SK-N-SH (cell line): ENCODE measurements around the gene TMEM60. TPM values are rescaled to one million over a fixed set of nuclear protein-coding genes. Genes with fewer than 3 reads are reported as not detected.

ENCODE experiments used
- CTCF ChIA-PET: fragments of 300-600, 350-600 bp; formaldehyde crosslinking; extraction: SDS; loops from one replicate; lab custom pipeline; 2021; lab: Yijun Ruan, JAX
- POLR2A ChIA-PET: fragments of 350-600 bp; sonication (Branson Sonifier 250); formaldehyde crosslinking; extraction: SDS; loops from one replicate; lab custom pipeline; 2020; ENCODE audit warnings: antibody characterized with exemption, inconsistent platforms; lab: Yijun Ruan, JAX
- DNase-seq: peaks from one replicate; pipeline ENCODE4 v3.0.0; 2012
- H2AFZ ChIP-seq: fragments of 200-600 bp; sonication (generic); 2 replicates; pipeline ENCODE4 v1.8.1; 2016; ENCODE audit warnings: antibody characterized with exemption, mild to moderate bottlenecking, low read depth
- H3F3A ChIP-seq: fragments of 200-600 bp; sonication (generic); replicated peaks from 2 replicates; pipeline ENCODE3; 2016; ENCODE audit warnings: antibody characterized with exemption, mild to moderate bottlenecking; ENCODE audit not compliant: insufficient read depth
- H3K27ac ChIP-seq, 2 experiments: fragments of 200-500 bp in 1 of 2; fragments of 200-600 bp in 1 of 2; sonication (Bioruptor generic) in 1 of 2; sonication (generic), shearing (Covaris generic) in 1 of 2; 2 replicates each; pipeline versions ENCODE4 v1.5.1 to v1.6.1; 2014 to 2016; ENCODE audit warnings: low read depth in 2 of 2, inconsistent platforms in 1 of 2, low read length in 1 of 2, mild to moderate bottlenecking in 1 of 2, mixed read lengths in 1 of 2
- H3K27me3 ChIP-seq: fragments of 200-600 bp; sonication (generic), shearing (Covaris generic); 2 replicates; pipeline ENCODE4 v1.6.1; 2016; ENCODE audit warnings: mixed run types; ENCODE audit not compliant: insufficient read depth
- H3K36me3 ChIP-seq, 2 experiments: fragments of 200-500 bp in 1 of 2; fragments of 200-600 bp in 1 of 2; sonication (Bioruptor generic) in 1 of 2; sonication (generic) in 1 of 2; replicated peaks in 1 of 2; 2 replicates each; pipeline versions ENCODE3 to v1.5.1; 2014 to 2016; ENCODE audit warnings: low read length in 1 of 2, mild to moderate bottlenecking in 1 of 2; ENCODE audit not compliant: insufficient read depth in 2 of 2, control insufficient read depth in 1 of 2
- H3K4me1 ChIP-seq, 2 experiments: fragments of 200-500 bp in 1 of 2; fragments of 200-600 bp in 1 of 2; sonication (Bioruptor generic) in 1 of 2; sonication (generic), shearing (Covaris generic) in 1 of 2; 2 replicates each; pipeline versions ENCODE4 v1.5.1 to v1.6.1; 2014 to 2016; ENCODE audit warnings: low read depth in 1 of 2, low read length in 1 of 2, mixed run types in 1 of 2; ENCODE audit not compliant: insufficient read depth in 2 of 2, control insufficient read depth in 1 of 2
- H3K4me2 ChIP-seq: fragments of 200-600 bp; sonication (generic), shearing (Covaris generic); 2 replicates; pipeline ENCODE4 v1.6.1; 2017; ENCODE audit warnings: mixed run types
- H3K4me3 ChIP-seq, 2 experiments: fragments of 200-500 bp in 1 of 2; fragments of 200-600 bp in 1 of 2; sonication (Bioruptor generic) in 1 of 2; sonication (generic), shearing (Covaris generic) in 1 of 2; 2 replicates each; pipeline versions ENCODE4 v1.5.1 to v1.8.1; 2014 to 2016; ENCODE audit warnings: low read depth in 2 of 2, inconsistent platforms in 1 of 2, low read length in 1 of 2, mild to moderate bottlenecking in 1 of 2, mixed read lengths in 1 of 2, moderate library complexity in 1 of 2
- H3K79me2 ChIP-seq: fragments of 200-600 bp; sonication (generic); 2 replicates; pipeline ENCODE4 v1.8.1; 2017; ENCODE audit warnings: mild to moderate bottlenecking; ENCODE audit not compliant: insufficient read depth
- H3K9ac ChIP-seq: fragments of 200-600 bp; sonication (generic); 2 replicates; pipeline ENCODE4 v1.6.1; 2017; ENCODE audit warnings: mixed run types
- H3K9me2 ChIP-seq: fragments of 200-600 bp; sonication (generic); 2 replicates; pipeline ENCODE4 v1.6.1; 2017; ENCODE audit warnings: mixed run types
- H3K9me3 ChIP-seq: fragments of 200-600 bp; sonication (generic); 2 replicates; pipeline ENCODE4 v1.6.1; 2017; ENCODE audit warnings: mixed run types, mild to moderate bottlenecking, moderate library complexity
- H4K20me1 ChIP-seq: fragments of 200-600 bp; sonication (generic); 2 replicates; pipeline ENCODE4 v1.6.1; 2017; ENCODE audit warnings: mild to moderate bottlenecking, mixed run types; ENCODE audit not compliant: insufficient read depth
- ELF1 ChIP-seq: IDR thresholded peaks from 2 replicates; pipeline ENCODE4 v1.4.0; 2012
- EP300 ChIP-seq, 2 experiments: IDR thresholded peaks; 2 replicates each; pipeline versions ENCODE4 v1.4.0 to v1.6.1; 2012; ENCODE audit warnings: borderline replicate concordance in 1 of 2, low read depth in 1 of 2, low read length in 1 of 2
- FOSL2 ChIP-seq: IDR thresholded peaks from 2 replicates; pipeline ENCODE4 v1.4.0; 2012; ENCODE audit warnings: low read depth, mild to moderate bottlenecking, moderate library complexity, borderline replicate concordance
- FOXM1 ChIP-seq: IDR thresholded peaks from 2 replicates; pipeline ENCODE4 v1.4.0; 2012; ENCODE audit warnings: low read depth, mild to moderate bottlenecking
- GABPA ChIP-seq: IDR thresholded peaks from 2 replicates; pipeline ENCODE4 v1.4.0; 2012; ENCODE audit warnings: low read depth, mild to moderate bottlenecking
- GATA2 ChIP-seq: sonication (generic); formaldehyde crosslinking; IDR thresholded peaks from 2 replicates; pipeline ENCODE4 v1.5.0; 2020; ENCODE audit warnings: mild to moderate bottlenecking, missing genetic modification reagents
- JUND ChIP-seq: IDR thresholded peaks from 2 replicates; pipeline ENCODE4 v1.4.0; 2012
- MAX ChIP-seq: IDR thresholded peaks from 2 replicates; pipeline ENCODE4 v1.4.0; 2012; ENCODE audit warnings: low read depth
- MEF2A ChIP-seq: IDR thresholded peaks from 2 replicates; pipeline ENCODE4 v1.4.0; 2012; ENCODE audit warnings: low read depth, borderline replicate concordance
- NRF1 ChIP-seq: IDR thresholded peaks from 2 replicates; pipeline ENCODE4 v1.6.1; 2012; ENCODE audit warnings: low read depth, mild to moderate bottlenecking, low read length
- POLR2AphosphoS5 ChIP-seq: IDR thresholded peaks from 2 replicates; pipeline ENCODE4 v1.6.1; 2012; ENCODE audit warnings: low read depth, low read length
- RAD21 ChIP-seq: IDR thresholded peaks from 2 replicates; pipeline ENCODE4 v1.6.1; 2012; ENCODE audit warnings: mild to moderate bottlenecking, low read length
- RCOR1 ChIP-seq: fragments of 150-350 bp; IDR thresholded peaks from 2 replicates; pipeline ENCODE4 v1.6.1; 2017; ENCODE audit warnings: antibody characterized with exemption, low read length
- RXRA ChIP-seq: IDR thresholded peaks from 2 replicates; pipeline ENCODE4 v1.4.0; 2012; ENCODE audit warnings: low read depth, mild to moderate bottlenecking, borderline replicate concordance
- SIN3A ChIP-seq: IDR thresholded peaks from 2 replicates; pipeline ENCODE4 v1.6.1; 2012; ENCODE audit warnings: low read depth, mild to moderate bottlenecking, low read length, moderate library complexity, borderline replicate concordance
- TAF1 ChIP-seq: IDR thresholded peaks from 2 replicates; pipeline ENCODE4 v1.6.1; 2012; ENCODE audit warnings: low read depth, mild to moderate bottlenecking, low read length, moderate library complexity, borderline replicate concordance
- TCF12 ChIP-seq: IDR thresholded peaks from 2 replicates; pipeline ENCODE4 v1.4.0; 2012
- USF2 ChIP-seq: fragments of 150-350 bp; IDR thresholded peaks from 2 replicates; pipeline ENCODE4 v1.6.1; 2017; ENCODE audit warnings: antibody characterized with exemption, low read length, low read depth, borderline replicate concordance
- WGBS: methylation state at CpG from one replicate; pipeline ENCODE4 v1.1.6; 2017; ENCODE audit warnings: low lambda C conversion rate; 5-methylcytosine and 5-hydroxymethylcytosine counted together
- polyA plus RNA-seq, 3 experiments: library from polyadenylated mRNA; depleted of rRNA; stranded (reverse); fragments of >200 nt; gene quantifications; 2 replicates each; pipeline ENCODE4 v1.2.3, GENCODE V29; 2012
- TF ChIP-seq, protein P1 (sequence below): fragments of 150-350 bp; IDR thresholded peaks from 2 replicates; pipeline ENCODE4 v1.6.1; 2016; ENCODE audit warnings: mild to moderate bottlenecking, low read depth, low read length
- TF ChIP-seq, protein P2 (sequence below): IDR thresholded peaks from 2 replicates; pipeline ENCODE4 v1.4.0; 2012; ENCODE audit warnings: low read depth, borderline replicate concordance
- TF ChIP-seq, protein P3 (sequence below): IDR thresholded peaks from 2 replicates; pipeline ENCODE4 v1.6.1; 2012; ENCODE audit warnings: mild to moderate bottlenecking, low read depth, low read length, moderate library complexity

TMEM60 gene
- polyA plus RNA-seq, 1 of the 3 experiments (the other 2 are of a cell fraction) = 24.8 TPM

DNA sequence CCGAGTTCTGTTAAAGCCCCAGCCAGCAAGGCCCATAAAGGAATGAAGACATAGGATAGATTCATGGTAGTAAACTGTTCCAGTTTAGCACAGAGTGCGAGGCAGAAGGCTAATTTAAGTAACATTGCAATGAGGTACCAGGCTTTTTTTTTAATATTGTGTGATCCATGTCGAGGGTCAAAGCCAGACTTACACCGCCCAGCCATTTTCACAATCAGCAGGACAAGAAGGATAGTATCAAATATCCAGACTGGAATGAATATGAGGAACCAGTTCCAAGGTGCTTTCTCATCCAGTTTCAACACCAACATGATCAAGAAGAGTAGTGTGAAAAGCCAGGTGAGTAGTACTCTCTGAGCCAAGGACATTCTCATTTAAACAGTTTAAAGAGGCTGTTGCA is 4.2 kb downstream of the TMEM60 start:
- CTCF ChIA-PET = interaction anchor here (1.1 kb wide), 1 partner anchor 136 kb away, joined by 3 read pairs; no protein-coding TSS in a partner anchor

DNA sequence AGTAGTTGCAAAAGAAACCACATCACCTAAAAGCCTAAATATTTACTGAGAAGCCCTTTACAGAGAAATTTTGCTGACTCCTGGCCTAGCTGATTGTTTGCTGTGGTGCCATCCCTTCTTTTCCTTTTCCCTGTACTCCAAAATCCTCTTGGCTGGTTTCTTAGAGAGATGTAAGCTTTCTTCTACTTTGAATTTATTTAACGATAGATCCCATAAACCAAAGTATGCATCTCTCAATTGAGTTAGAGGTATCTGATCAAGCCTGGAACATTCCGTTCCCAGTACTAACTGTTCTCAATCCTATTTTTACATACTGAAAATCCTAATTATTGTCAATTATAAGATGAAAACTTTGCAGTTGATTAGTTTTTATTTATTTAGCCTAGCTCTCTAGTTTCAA is 6.3 kb downstream of the TMEM60 start:
- CTCF ChIA-PET = interaction anchor here (0.6 to 1.0 kb wide), 2 partner anchors 140 to 144 kb away, joined by 3 read pairs; no protein-coding TSS in a partner anchor
- peaks cover 17% of the 10 kb centered on the region for H3F3A ChIP-seq

More for the DNA sequence above, 4.2 kb downstream of the TMEM60 start:
- peaks cover 12 to 26% of the 10 kb centered on the region in 2 experiments for H3K36me3 ChIP-seq
- 94% methylated on average over 4 of the region's 4 CpGs for WGBS
- H3K4me3 ChIP-seq = no peak overlapping the region
- H3K9me2 ChIP-seq = no peaks in the 10 kb centered on the region
- no peaks in the 10 kb centered on the region for H3K27me3 ChIP-seq
- H3K9ac ChIP-seq = no peak overlapping the region
- no peaks in the 10 kb centered on the region for H3K9me3 ChIP-seq
- peaks cover 55% of the 10 kb centered on the region for H3K79me2 ChIP-seq
- H3K4me2 ChIP-seq = no peak overlapping the region
- H3K27ac ChIP-seq = no peak overlapping the region
- H4K20me1 ChIP-seq = 0 out of 2 replicates have a peak, but pooled peaks cover 4% of the 10 kb centered on the region
- peaks cover 0 to 9% of the 10 kb centered on the region in 2 experiments; a peak in 2 of 4 replicates for H3K4me1 ChIP-seq
- TF ChIP-seq ELF1 = no peak
- TF ChIP-seq TAF1 = no peak
- no peak for TF ChIP-seq JUND
- TF ChIP-seq FOXM1 = no peak
- no peak for TF ChIP-seq MAX
- TF ChIP-seq RXRA = no peak
- TF ChIP-seq SIN3A = no peak
- TF ChIP-seq, protein P1, sequence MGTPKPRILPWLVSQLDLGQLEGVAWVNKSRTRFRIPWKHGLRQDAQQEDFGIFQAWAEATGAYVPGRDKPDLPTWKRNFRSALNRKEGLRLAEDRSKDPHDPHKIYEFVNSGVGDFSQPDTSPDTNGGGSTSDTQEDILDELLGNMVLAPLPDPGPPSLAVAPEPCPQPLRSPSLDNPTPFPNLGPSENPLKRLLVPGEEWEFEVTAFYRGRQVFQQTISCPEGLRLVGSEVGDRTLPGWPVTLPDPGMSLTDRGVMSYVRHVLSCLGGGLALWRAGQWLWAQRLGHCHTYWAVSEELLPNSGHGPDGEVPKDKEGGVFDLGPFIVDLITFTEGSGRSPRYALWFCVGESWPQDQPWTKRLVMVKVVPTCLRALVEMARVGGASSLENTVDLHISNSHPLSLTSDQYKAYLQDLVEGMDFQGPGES = no peak
- no peak for TF ChIP-seq POLR2AphosphoS5
- TF ChIP-seq MEF2A = no peak
- no peak for TF ChIP-seq RAD21
- TF ChIP-seq USF2 = no peak
- no peak for TF ChIP-seq GABPA
- no peak for TF ChIP-seq GATA2
- TF ChIP-seq, protein P2, sequence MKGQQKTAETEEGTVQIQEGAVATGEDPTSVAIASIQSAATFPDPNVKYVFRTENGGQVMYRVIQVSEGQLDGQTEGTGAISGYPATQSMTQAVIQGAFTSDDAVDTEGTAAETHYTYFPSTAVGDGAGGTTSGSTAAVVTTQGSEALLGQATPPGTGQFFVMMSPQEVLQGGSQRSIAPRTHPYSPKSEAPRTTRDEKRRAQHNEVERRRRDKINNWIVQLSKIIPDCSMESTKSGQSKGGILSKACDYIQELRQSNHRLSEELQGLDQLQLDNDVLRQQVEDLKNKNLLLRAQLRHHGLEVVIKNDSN = no peak
- TF ChIP-seq RCOR1 = no peak
- TF ChIP-seq TCF12 = no peak
- no peak for TF ChIP-seq NRF1
- no peak for TF ChIP-seq FOSL2
- TF ChIP-seq EP300 (IDR thresholded peaks at IDR 0.05; ENCODE audit: borderline replicate concordance in 1 of 2, low read depth in 1 of 2, low read length in 1 of 2) = no peak
- POLR2A ChIA-PET = no interaction called here
- no peak overlapping the region for H2AFZ ChIP-seq
- peaks cover 11% of the 10 kb centered on the region for H3F3A ChIP-seq
- DNase-seq = no peak

More for the DNA sequence above, 6.3 kb downstream of the TMEM60 start:
- Histone ChIP-seq H4K20me1 (0 out of 2 replicates have a peak, but pooled peaks cover 4% of the 10 kb centered on the region), H3K27me3 (no peaks in the 10 kb centered on the region), H3K79me2 (peaks cover 42% of the 10 kb centered on the region), H3K27ac (no peak overlapping the region; a peak in 1 of 4 replicates), H3K9me2 (no peaks in the 10 kb centered on the region), H3K4me1 (peaks cover 0 to 5% of the 10 kb centered on the region in 2 experiments; a peak in 2 of 4 replicates), H3K4me2 (no peak overlapping the region), H3K36me3 (peaks cover 12 to 26% of the 10 kb centered on the region in 2 experiments), H3K4me3 (no peak overlapping the region), H3K9me3 (no peaks in the 10 kb centered on the region), H3K9ac (no peak overlapping the region), H2AFZ (no peak overlapping the region)
- 91% methylated on average over 2 of the region's 2 CpGs for WGBS
- POLR2A ChIA-PET = no interaction called here
- TF ChIP-seq POLR2AphosphoS5 = no peak
- TF ChIP-seq, protein P2 = no peak
- TF ChIP-seq FOXM1 = no peak
- TF ChIP-seq RAD21 = no peak
- TF ChIP-seq TAF1 = no peak
- TF ChIP-seq TCF12 = no peak
- TF ChIP-seq, protein P3, sequence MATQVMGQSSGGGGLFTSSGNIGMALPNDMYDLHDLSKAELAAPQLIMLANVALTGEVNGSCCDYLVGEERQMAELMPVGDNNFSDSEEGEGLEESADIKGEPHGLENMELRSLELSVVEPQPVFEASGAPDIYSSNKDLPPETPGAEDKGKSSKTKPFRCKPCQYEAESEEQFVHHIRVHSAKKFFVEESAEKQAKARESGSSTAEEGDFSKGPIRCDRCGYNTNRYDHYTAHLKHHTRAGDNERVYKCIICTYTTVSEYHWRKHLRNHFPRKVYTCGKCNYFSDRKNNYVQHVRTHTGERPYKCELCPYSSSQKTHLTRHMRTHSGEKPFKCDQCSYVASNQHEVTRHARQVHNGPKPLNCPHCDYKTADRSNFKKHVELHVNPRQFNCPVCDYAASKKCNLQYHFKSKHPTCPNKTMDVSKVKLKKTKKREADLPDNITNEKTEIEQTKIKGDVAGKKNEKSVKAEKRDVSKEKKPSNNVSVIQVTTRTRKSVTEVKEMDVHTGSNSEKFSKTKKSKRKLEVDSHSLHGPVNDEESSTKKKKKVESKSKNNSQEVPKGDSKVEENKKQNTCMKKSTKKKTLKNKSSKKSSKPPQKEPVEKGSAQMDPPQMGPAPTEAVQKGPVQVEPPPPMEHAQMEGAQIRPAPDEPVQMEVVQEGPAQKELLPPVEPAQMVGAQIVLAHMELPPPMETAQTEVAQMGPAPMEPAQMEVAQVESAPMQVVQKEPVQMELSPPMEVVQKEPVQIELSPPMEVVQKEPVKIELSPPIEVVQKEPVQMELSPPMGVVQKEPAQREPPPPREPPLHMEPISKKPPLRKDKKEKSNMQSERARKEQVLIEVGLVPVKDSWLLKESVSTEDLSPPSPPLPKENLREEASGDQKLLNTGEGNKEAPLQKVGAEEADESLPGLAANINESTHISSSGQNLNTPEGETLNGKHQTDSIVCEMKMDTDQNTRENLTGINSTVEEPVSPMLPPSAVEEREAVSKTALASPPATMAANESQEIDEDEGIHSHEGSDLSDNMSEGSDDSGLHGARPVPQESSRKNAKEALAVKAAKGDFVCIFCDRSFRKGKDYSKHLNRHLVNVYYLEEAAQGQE = no peak
- DNase-seq = no peak
